C4-2B (cell line): ENCODE results near the gene EMD.

Source experiments
- H3K27ac ChIP-seq: fragments of 450-650 bp; 2 replicates; pipeline ENCODE4 v1.5.1; 2017
- CTCF ChIP-seq: fragments of 450-650 bp; conservative IDR thresholded peaks from 2 replicates; pipeline ENCODE4 v1.5.1; 2017; ENCODE audit warnings: mild to moderate bottlenecking
- ZFX ChIP-seq: fragments of 450-650 bp; IDR thresholded peaks from 2 replicates; pipeline ENCODE4 v1.6.1; 2017

Gene EMD

GRCh38 chrX:154396973-154397887 is 18.1 kb downstream of the EMD start:
- H3K27ac ChIP-seq = peak overlapping the region; percentile 97
- TF ChIP-seq ZFX (no peak; the same call in 1 of the 2 replicates), CTCF (no peak)

DNA sequence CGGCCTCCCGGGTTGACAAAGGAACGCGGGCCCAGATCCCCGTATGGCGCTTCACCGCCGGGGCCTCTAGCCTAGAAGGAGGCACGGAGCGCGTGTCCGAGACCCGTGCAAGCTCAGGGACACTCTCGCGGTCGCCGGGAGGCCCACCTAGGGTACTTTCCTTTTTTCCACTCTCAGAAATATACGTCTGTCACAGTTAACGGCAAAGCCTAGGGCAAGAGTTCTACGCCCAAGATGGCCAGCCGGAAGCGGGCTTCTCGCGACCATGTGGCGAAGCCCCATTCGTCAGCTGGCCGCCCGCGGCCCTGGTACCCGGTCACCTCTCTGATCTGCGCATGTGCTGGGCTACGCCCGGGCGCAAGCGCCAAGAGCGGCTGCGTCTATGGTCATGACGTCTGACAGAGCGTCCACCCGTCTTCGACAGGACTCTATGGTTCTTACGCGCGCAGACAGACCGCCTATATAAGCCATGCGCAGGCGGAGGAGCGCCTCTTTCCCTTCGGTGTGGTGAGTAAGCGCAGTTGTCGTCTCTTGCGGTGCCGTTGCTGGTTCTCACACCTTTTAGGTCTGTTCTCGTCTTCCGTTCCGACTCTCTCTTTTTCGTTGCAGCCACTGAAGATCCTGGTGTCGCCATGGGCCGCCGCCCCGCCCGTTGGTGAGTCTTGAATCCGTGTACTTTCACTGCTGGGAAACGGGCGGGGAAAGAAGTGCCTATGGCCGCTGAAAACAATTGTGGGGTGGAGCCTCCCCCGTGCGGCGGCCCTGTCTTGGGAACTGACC is 19.0 kb downstream of the EMD start, which contains the start of gene RPL10:
Gene RPL10, plus strand, starts transcription at position 490 of the 780 bp plus-strand sequence. Its CDS starts 143 bp downstream, at position 633.
- peak within 1 kb of the TSS; percentile 97 for H3K27ac ChIP-seq
- TF ChIP-seq CTCF (no peak), ZFX (peak; percentile 56)

- H3K27ac ChIP-seq = peak overlapping the region; percentile 97
- TF ChIP-seq ZFX (no peak), CTCF (peak; percentile 86)
Observed at GRCh38 chrX:154398668-154399526, 19.8 kb downstream of the EMD start.

GRCh38 chrX:154399527-154400368 is 20.7 kb downstream of the EMD start:
- no peak for TF ChIP-seq ZFX
- TF ChIP-seq CTCF = no peak
- H3K27ac ChIP-seq = peak overlapping the region; percentile 97

DNA sequence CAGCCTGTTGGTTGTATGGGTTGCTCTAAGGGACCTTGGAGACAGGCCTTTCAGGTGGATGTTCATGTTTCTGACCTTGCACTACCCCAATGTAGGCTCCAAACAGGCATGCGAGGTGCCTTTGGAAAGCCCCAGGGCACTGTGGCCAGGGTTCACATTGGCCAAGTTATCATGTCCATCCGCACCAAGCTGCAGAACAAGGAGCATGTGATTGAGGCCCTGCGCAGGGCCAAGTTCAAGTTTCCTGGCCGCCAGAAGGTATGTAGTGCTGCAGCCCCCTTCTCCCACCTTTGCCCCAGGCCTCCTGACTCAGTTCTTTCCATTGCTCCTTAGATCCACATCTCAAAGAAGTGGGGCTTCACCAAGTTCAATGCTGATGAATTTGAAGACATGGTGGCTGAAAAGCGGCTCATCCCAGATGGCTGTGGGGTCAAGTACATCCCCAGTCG is 21.3 kb downstream of the EMD start:
- peak overlapping the region; percentile 97 for H3K27ac ChIP-seq

GRCh38 chrX:154401045-154401799 is 22.1 kb downstream of the EMD start:
- TF ChIP-seq ZFX = no peak
- no peak for TF ChIP-seq CTCF
- H3K27ac ChIP-seq = peak overlapping the region; percentile 97
